Measurements from ENCODE around the gene TCEA3.

DNA sequence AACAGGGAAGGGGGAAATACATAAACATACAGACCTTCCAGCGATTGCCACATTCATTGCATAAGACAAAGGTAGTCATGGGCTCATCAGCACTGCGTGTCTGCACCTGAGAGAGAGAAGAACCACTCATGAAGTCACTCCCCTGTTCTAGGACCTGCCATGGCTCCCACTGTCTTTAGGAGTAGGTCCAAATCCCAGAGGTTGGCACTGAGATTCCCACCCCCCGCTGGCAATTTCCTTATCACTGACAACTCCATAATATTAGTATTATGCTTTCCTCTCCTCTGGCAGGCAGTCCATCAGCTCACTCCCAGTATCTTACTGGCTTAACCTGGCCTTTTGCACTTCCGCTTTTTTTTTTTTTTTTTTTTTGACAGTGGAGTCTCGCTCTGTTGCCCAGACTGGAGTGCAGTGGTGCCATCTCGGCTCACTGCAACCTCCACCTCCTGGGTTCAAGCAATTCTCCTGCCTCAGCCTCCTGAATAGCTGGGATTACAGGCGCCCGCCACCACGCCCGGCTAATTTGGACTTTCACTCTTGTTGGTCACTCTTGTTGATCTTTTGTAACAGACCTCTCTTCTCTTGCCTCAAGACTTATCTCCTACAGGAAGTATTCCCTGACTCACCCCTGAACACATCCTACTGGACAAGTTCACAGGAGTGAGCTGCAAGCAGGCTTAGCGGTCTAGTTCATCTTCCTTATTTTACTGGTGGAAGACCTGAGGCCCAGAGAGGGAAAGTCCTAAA lies 40.1 kb downstream of the TCEA3 start:
- TF ChIP-seq, protein P1, sequence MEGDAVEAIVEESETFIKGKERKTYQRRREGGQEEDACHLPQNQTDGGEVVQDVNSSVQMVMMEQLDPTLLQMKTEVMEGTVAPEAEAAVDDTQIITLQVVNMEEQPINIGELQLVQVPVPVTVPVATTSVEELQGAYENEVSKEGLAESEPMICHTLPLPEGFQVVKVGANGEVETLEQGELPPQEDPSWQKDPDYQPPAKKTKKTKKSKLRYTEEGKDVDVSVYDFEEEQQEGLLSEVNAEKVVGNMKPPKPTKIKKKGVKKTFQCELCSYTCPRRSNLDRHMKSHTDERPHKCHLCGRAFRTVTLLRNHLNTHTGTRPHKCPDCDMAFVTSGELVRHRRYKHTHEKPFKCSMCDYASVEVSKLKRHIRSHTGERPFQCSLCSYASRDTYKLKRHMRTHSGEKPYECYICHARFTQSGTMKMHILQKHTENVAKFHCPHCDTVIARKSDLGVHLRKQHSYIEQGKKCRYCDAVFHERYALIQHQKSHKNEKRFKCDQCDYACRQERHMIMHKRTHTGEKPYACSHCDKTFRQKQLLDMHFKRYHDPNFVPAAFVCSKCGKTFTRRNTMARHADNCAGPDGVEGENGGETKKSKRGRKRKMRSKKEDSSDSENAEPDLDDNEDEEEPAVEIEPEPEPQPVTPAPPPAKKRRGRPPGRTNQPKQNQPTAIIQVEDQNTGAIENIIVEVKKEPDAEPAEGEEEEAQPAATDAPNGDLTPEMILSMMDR (IDR thresholded peaks at IDR 0.05): no peak
- TF ChIP-seq POLR2A (IDR thresholded peaks at IDR 0.05): no peak
